Osteocyte (in vitro differentiated cells): ENCODE data around the gene ADRA2A. TPM values are rescaled to one million over a fixed set of nuclear protein-coding genes. Genes with fewer than 3 reads are reported as not detected.

ENCODE experiments used
- DNase-seq: peaks from one replicate; pipeline ENCODE4 v3.0.0; 2021; ENCODE audit warnings: mixed read lengths; ENCODE audit not compliant: unreplicated experiment; ENCODE audit errors: extremely low spot score
- H3K27ac Mint-ChIP-seq: one replicate; pipeline ENCODE4 v1.8.0; 2021; ENCODE audit warnings: mild to moderate bottlenecking, mixed read lengths; ENCODE audit not compliant: unreplicated experiment
- H3K27me3 Mint-ChIP-seq: one replicate; pipeline ENCODE4 v1.8.0; 2021; ENCODE audit warnings: mixed read lengths; ENCODE audit not compliant: unreplicated experiment
- H3K36me3 Mint-ChIP-seq: one replicate; pipeline ENCODE4 v1.8.0; 2021; ENCODE audit warnings: mixed read lengths; ENCODE audit not compliant: unreplicated experiment
- H3K4me1 Mint-ChIP-seq: one replicate; pipeline ENCODE4 v1.8.0; 2021; ENCODE audit warnings: mixed read lengths; ENCODE audit not compliant: unreplicated experiment
- H3K4me3 Mint-ChIP-seq: one replicate; pipeline ENCODE4 v1.8.0; 2021; ENCODE audit warnings: mild to moderate bottlenecking, moderate library complexity, mixed read lengths; ENCODE audit not compliant: unreplicated experiment
- H3K9me3 Mint-ChIP-seq: one replicate; pipeline ENCODE4 v1.8.0; 2021; ENCODE audit warnings: mixed read lengths; ENCODE audit not compliant: unreplicated experiment
- CTCF ChIP-seq: fragments of 200-600 bp; sonication (generic); IDR thresholded peaks from 2 replicates; pipeline ENCODE4 v1.5.0; 2021; ENCODE audit warnings: antibody characterized with exemption, mild to moderate bottlenecking, moderate library complexity
- total RNA-seq: library from RNA; stranded (reverse); gene quantifications from 2 replicates; pipeline ENCODE4 v1.2.1, GENCODE V29; 2021

Gene ADRA2A
- total RNA-seq, 1 donor from 2014 or later: not detected

GRCh38 chr10:111098679-111099437, 22.0 kb downstream of the ADRA2A start:
- Mint-ChIP-seq H3K9me3 (no peaks in the 10 kb centered on the region), H3K36me3 (no peaks in the 10 kb centered on the region), H3K27me3 (peaks cover 14% of the 10 kb centered on the region), H3K4me1 (no peaks in the 10 kb centered on the region), H3K27ac (no peak overlapping the region), H3K4me3 (no peak overlapping the region)
- no peak for DNase-seq
- no peak for TF ChIP-seq CTCF

GRCh38 chr10:111100198-111100597, 23.4 kb downstream of the ADRA2A start:
- no peak for TF ChIP-seq CTCF
- Mint-ChIP-seq H3K4me1 (no peaks in the 10 kb centered on the region), H3K4me3 (no peak overlapping the region), H3K9me3 (no peaks in the 10 kb centered on the region), H3K27ac (no peak overlapping the region), H3K36me3 (no peaks in the 10 kb centered on the region), H3K27me3 (peaks cover 14% of the 10 kb centered on the region)
- DNase-seq: no peak

GRCh38 chr10:111101796-111102195, 25.0 kb downstream of the ADRA2A start:
- no peaks in the 10 kb centered on the region for H3K36me3 Mint-ChIP-seq

GRCh38 chr10:111102359-111102837, 25.6 kb downstream of the ADRA2A start:
- H3K36me3 Mint-ChIP-seq: no peaks in the 10 kb centered on the region
- no peak overlapping the region for H3K4me3 Mint-ChIP-seq
- H3K9me3 Mint-ChIP-seq: no peaks in the 10 kb centered on the region
- no peak for TF ChIP-seq CTCF
- no peak for DNase-seq
- H3K27me3 Mint-ChIP-seq: peaks cover 14% of the 10 kb centered on the region
- no peaks in the 10 kb centered on the region for H3K4me1 Mint-ChIP-seq
- H3K27ac Mint-ChIP-seq: no peak overlapping the region

More at GRCh38 chr10:111101796-111102195, 25.0 kb downstream of the ADRA2A start:
- TF ChIP-seq CTCF: no peak
- Mint-ChIP-seq H3K9me3 (no peaks in the 10 kb centered on the region), H3K27ac (no peak overlapping the region), H3K4me1 (no peaks in the 10 kb centered on the region), H3K27me3 (peaks cover 14% of the 10 kb centered on the region), H3K4me3 (no peak overlapping the region)
- no peak for DNase-seq

- Mint-ChIP-seq H3K27me3 (peaks cover 14% of the 10 kb centered on the region), H3K4me3 (no peak overlapping the region), H3K36me3 (no peaks in the 10 kb centered on the region), H3K4me1 (no peaks in the 10 kb centered on the region), H3K9me3 (no peaks in the 10 kb centered on the region), H3K27ac (no peak overlapping the region)
- TF ChIP-seq CTCF: no peak
- no peak for DNase-seq
Observed at GRCh38 chr10:111103196-111103840, 26.5 kb downstream of the ADRA2A start.
